ENCODE data around the gene IPO13.

The IPO13 gene

DNA sequence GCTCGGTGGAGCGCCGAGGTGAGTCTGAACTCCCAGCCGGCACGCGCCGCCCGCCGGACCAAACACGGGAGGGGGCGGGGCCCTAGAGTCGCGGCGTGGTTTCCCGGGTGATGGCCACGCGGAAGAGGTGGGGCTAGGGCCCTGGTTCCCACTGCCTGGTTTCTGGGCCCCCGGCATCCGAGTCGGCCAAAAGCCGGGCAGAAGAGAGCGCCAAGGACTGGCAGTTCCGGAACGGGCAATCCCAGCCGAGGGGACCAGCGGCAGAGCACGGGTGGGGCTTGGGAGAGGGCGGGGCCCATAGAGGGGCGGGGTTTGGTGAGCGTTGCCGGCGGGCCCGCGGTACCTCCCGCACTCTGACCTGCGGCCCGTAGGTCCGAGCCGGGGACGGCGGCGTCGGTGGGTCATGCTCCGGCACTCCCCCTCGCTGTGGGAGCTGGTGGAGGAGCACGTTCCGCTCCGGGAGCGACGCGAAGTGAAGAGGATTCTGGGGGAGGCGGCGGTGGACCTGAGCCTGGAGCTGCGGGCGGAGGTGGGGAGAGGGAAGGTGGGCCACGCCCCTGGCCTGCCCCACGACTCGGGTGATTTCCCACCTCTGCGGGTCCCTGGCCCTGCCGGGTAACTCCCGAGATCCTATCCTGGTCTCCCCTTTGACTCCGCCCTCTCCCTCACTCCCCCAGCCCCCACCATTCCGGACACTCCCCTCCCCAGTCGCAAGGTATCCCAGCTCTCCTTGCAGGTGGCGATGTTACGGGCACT, 44.9 kb downstream of the IPO13 start, which contains the start of gene CCDC24:
CCDC24 (plus strand) TSS at position 124 of the 756 bp plus-strand sequence; CDS start at position 404, 280 bp downstream.
- peak; percentile 79 for DNase-seq

- DNase-seq: no peak
Observed at GRCh38 chr1:43992232-43992995, 45.7 kb downstream of the IPO13 start.

GRCh38 chr1:43993206-43993914, 46.6 kb downstream of the IPO13 start:
- no peak for DNase-seq

- no peak for DNase-seq
Observed at GRCh38 chr1:43994071-43994470, 47.3 kb downstream of the IPO13 start.

DNA sequence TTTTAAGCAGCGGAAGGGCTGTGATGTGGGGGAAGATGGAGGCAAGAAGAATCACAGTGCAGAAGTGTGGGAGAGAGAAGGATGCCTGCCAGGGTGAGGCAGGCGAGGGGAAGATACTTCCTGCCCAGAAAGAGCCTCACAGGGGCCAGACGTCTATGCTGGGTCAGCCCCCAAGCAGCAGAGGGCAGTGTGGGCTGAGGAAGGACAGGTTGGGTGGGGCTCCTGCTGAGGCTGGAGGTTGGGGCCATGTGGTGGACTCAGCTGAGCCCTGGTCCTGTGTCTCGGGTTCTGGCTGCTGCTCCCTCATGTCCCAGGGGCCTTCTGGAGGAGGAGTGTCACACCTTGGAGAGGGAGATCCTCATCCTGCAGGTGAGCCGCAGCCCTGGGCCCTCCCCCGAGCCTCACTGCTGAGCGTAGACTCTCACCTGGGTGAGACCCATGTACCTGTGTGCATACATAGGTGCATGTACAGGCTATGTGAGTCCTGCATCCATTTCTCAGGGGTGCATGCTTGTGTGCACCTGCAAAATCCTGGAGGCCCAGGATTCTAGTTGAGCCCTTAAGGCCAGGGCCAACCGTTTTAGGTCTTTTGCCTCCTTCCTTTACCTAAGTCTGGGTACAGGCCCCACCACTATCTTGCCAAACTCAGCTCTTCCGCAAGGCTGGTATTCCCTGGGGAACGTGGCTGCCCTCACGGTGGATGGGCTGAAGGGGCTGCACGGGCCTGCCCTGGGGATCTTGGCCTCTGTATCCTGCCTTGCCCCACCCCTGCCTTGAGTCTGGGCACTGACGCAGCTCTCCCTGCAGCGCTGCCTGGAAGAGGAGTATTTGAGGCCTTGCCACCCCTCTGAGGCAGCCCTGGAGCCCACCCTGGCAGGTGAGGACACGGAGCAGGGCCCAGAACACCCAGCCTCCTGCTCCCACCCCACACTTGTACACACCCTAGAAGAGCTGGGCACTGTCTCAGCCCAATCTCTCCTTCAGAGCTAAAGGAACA, 48.3 kb downstream of the IPO13 start:
- peak; percentile 13 for DNase-seq

DNA sequence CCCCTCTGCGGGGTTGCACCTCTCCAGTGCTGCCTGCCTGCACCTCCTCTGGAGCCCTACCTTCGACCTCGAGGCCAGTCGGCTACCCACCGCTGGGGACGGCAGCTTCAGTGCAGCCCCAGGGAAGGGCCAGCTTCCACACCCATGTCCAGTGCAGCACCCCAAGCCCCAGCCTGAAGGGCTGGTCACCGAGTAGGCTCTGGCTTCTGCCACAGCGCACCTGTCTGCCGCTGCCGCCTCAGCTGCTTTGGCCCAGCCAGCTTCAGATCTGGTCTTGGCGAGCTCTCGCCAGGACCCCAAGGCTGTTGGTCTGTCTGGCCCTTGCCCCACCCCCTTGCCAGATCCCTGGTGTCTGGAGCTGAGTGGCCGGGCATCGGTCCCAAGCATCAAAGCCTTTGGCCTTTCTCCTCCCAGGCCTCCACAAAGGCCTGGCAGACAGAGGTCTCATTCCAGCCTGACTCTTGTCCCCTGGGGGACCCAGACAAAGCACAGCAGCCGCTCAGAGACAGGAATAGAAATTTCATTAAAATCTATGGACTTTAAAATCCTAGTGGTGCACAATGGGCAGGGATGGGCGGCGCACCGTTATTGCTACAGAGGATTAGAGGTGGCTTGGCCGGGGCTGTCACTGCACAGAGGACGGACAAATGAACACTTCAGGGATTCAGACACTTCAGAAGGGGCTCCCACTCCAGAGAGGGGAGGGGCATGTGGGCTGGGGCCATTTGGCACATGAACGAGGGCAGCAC, 49.4 kb downstream of the IPO13 start:
- DNase-seq: no peak

GRCh38 chr1:43996733-43997115, 50.0 kb downstream of the IPO13 start:
- DNase-seq: no peak

GRCh38 chr1:43997295-43997999, 50.7 kb downstream of the IPO13 start:
- no peak for DNase-seq

- no peak for DNase-seq
Observed at GRCh38 chr1:43998000-43998378, 51.2 kb downstream of the IPO13 start.

GRCh38 chr1:43999455-43999854, 52.7 kb downstream of the IPO13 start:
- no peak for DNase-seq

DNA sequence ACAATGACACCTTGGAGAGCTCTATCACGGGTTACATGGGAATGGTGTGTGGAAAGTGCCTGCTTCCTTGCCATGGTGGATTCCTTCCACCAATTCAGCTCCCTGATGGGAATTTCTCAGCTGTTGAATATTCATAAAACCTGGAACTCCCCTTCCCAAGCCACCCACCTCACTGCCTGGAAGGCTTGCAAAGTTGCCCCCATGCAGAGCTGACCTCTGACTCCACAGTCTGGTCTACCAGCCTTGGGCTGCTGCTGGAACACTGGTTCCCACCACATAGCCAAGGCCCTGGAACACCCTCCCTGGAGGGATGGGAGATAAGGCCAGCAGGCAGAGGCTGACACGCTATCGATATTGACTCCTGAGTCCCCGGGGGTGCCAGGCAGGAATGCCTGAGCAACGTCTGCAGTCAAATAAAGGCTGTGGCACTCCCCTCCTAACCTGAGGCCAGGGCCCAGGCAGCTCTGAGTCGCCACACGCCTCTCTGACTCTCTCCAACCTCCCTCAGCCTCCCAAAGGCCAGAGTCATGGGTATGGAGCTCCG, 53.4 kb downstream of the IPO13 start:
- no peak for DNase-seq

DNA sequence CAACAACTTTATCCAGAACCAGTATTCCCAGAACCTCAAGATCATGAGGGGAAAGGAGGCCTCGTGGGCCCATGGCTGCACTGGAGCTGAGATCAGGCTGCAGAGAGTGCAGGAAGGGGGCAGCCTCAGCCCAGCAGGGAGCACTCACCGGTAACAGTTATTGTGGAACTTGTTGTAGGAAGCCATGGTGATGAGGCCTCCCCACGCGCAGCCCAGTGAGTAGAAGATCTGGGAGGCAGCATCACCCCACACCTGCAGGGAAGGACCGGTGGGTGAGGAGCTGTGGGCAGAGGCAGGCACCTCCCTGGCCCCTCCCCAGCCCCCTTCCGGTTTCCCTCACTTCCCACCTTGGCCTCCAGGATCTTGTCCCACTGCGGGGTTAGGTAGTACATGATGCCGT, 55.4 kb downstream of the IPO13 start:
- DNase-seq: no peak

DNA sequence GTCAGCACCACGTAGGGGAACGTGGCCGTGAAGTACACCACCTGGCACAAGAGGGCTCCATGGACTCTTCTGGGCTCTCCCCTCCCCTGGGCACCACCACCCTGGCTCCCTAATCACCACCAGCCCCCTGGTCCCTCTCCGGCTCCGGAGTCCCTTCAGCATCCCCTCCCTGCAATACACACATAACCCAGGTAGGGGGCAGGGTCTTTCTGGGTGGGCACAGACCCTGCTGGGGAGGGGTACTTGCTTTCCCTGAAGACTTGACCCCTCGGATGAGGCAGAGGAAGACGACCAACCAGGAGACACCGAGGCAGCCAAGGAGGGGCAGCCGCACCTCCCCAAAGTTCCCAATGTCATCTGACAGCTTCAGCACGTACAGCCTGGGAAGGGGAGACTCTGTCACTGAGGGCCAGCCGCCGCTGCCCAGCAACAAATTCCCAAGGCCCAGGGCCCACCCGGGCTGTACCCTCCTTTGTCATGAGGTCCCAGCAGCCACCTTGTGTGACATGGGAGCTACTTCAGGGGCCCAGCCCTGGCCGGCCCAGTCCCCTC, 55.9 kb downstream of the IPO13 start:
- no peak for DNase-seq

DNA sequence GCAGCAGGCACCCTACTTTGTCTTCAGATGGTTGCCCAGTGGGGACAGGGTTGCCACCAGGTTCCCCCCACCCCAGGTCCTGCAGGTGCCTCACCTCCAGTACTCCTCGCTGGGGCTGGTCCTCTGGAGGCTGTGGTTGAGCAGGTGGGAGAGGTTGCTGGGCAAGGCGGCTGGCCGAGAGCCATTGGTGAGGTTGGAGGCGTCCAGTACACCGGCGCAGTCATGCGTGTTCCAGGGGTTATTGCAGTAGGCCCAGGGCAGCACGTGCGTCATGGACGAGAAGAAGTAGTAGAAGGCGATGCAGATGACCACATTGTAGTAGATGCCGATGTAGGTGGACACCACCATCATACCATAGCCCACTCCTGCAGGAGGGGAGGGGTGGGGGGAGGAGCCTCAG, 61.5 kb downstream of the IPO13 start:
- DNase-seq: no peak

- no peak for DNase-seq
Observed at GRCh38 chr1:44010935-44011471, 64.3 kb downstream of the IPO13 start.

GRCh38 chr1:44012404-44012803, 65.7 kb downstream of the IPO13 start:
- DNase-seq: no peak

DNA sequence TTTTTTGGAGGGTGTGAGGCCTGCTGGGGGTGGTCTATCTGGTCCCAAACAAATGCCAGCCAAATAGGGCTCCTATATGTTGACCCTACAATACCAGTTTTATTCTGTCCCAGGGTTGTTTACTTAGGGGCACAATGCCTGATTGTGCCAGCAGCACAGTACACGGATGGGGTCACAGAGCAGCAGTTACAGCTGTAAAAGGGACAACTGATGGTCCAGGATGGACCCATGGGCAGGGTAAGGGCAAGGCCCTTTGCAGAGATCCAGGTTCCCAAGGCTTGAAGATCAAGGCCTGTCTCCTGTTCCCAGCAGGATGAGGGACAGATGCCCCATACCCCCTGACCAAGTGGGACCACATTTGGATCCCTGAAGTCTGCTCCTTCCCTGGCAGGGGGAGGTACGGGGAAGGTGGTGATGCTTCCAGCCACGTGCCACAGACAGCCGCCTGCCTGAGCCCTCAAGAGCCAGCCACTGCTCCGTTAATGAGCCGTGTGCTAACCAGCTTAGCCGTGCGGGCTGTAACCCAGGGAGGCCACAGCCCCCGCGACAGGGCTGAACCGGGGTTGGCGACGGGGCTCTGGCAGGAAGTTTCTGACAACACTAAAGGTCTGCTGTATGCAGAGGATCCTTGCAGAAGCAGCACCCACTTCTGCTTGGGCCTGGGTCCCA, 66.3 kb downstream of the IPO13 start:
- peak; percentile 61 for DNase-seq

GRCh38 chr1:44013949-44014348, 67.2 kb downstream of the IPO13 start:
- DNase-seq: no peak

DNA sequence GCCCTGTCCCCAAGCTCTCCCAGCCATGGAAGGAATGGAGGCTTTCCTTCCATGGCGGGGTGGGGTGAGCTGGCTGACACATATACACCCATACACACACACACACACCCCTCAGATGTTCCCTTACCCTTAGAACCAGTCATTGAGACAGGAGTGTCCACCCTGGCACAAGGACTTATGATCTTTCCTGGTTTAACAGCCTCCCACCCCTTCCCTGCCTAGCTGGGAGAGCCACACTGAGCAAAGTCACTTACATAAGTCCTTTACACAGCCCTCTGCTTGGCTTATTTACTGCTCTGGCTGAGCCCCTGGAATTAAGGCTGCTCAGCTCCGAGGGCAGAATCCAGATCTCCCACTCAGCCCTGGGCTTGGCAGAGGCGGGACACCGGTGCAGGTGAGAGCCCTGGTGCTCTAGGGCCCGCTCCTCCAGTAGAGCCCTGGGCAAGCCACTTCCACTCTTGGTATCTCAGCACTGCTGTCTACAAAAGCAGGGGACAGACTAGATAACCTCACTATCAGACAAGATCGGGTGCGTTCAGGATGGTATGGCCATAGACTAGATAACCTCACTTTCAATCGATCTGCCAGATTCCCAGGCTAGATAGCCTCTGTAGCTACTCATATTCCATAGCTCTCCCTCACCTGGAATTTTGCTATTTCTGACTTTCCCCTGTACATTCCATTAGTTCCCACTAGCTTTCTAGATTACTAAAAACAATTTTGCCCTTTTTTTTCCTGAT, 67.8 kb downstream of the IPO13 start:
- DNase-seq: no peak
